Smooth muscle cell (in vitro differentiated cells): ENCODE measurements around the gene HNRNPA3. TPM values are rescaled to one million over a fixed set of nuclear protein-coding genes. Genes with fewer than 3 reads are reported as not detected.
"Not testable (repeated sequence)": the region's sequence is repeated elsewhere in the genome, so short reads cannot be mapped to it uniquely, and the experiment has no call there.

ENCODE experiments used
- DNase-seq: peaks from one replicate; lab custom pipeline; 2025; ENCODE audit not compliant: unreplicated experiment; lab: John Stamatoyannopoulos, UW
- H2AFZ ChIP-seq: fragments of 200-600 bp; sonication (generic); 2 replicates; pipeline ENCODE4 v1.6.0; 2016; ENCODE audit warnings: antibody characterized with exemption, low read depth, mild to moderate bottlenecking
- H3F3A ChIP-seq: fragments of 200-600 bp; sonication (generic); 2 replicates; pipeline ENCODE4 v1.6.0; 2017; ENCODE audit warnings: antibody characterized with exemption, low read depth
- H3K27ac ChIP-seq: fragments of 200-600 bp; sonication (generic); 2 replicates; pipeline ENCODE4 v1.5.1; 2016; ENCODE audit warnings: low read depth, mild to moderate bottlenecking
- H3K27me3 ChIP-seq: fragments of 200-600 bp; sonication (generic); 2 replicates; pipeline ENCODE4 v1.6.1; 2016; ENCODE audit warnings: low read depth, mild to moderate bottlenecking
- H3K36me3 ChIP-seq: fragments of 200-600 bp; sonication (generic); 2 replicates; pipeline ENCODE4 v1.5.1; 2016; ENCODE audit warnings: low read depth
- H3K4me1 ChIP-seq: fragments of 200-600 bp; sonication (generic); 2 replicates; pipeline ENCODE4 v1.5.1; 2016; ENCODE audit warnings: low read depth
- H3K4me2 ChIP-seq: fragments of 200-600 bp; sonication (generic); 2 replicates; pipeline ENCODE4 v1.6.0; 2016; ENCODE audit warnings: mild to moderate bottlenecking
- H3K4me3 ChIP-seq: fragments of 200-600 bp; sonication (generic); 2 replicates; pipeline ENCODE4 v1.5.1; 2016; ENCODE audit warnings: mild to moderate bottlenecking
- H3K79me2 ChIP-seq: fragments of 200-600 bp; sonication (generic); 2 replicates; pipeline ENCODE4 v1.6.0; 2016; ENCODE audit warnings: low read depth, mild to moderate bottlenecking
- H3K9ac ChIP-seq: fragments of 200-600 bp; sonication (generic); 2 replicates; pipeline ENCODE4 v1.6.0; 2016; ENCODE audit warnings: low read depth
- H3K9me3 ChIP-seq: fragments of 200-600 bp; sonication (generic); replicated peaks from 2 replicates; pipeline ENCODE4 v1.5.1; 2016; ENCODE audit warnings: low read depth
- H4K20me1 ChIP-seq: fragments of 200-600 bp; sonication (generic); 2 replicates; pipeline ENCODE4 v1.6.0; 2016; ENCODE audit warnings: low read depth
- WGBS: methylation state at CpG from one replicate; pipeline ENCODE4 v1.1.7; 2016; ENCODE audit warnings: low lambda C conversion rate; 5-methylcytosine and 5-hydroxymethylcytosine counted together
- polyA plus RNA-seq: library from polyadenylated mRNA; unstranded; fragments of >200 nt; fragmentation: Nextera tagmentation; extraction: Ambion mirVana; gene quantifications from 2 replicates; pipeline ENCODE4 v1.2.1, GENCODE V29; 2016
- total RNA-seq: library from RNA; depleted of rRNA; stranded (reverse); fragments of >200 nt; gene quantifications from 2 replicates; pipeline ENCODE4 v1.2.3, GENCODE V29; 2014
- TF ChIP-seq, protein P1 (sequence below): fragments of 200-600 bp; sonication (generic); IDR thresholded peaks from 2 replicates; pipeline ENCODE4 v1.5.1; 2017; ENCODE audit warnings: borderline replicate concordance, mild to moderate bottlenecking, antibody characterized with exemption; ENCODE audit not compliant: insufficient read depth, poor library complexity, severe bottlenecking

Gene HNRNPA3
- total and polyA plus RNA-seq, 2 experiments from 2014 or later: 40.3 to 55.8 TPM

DNA sequence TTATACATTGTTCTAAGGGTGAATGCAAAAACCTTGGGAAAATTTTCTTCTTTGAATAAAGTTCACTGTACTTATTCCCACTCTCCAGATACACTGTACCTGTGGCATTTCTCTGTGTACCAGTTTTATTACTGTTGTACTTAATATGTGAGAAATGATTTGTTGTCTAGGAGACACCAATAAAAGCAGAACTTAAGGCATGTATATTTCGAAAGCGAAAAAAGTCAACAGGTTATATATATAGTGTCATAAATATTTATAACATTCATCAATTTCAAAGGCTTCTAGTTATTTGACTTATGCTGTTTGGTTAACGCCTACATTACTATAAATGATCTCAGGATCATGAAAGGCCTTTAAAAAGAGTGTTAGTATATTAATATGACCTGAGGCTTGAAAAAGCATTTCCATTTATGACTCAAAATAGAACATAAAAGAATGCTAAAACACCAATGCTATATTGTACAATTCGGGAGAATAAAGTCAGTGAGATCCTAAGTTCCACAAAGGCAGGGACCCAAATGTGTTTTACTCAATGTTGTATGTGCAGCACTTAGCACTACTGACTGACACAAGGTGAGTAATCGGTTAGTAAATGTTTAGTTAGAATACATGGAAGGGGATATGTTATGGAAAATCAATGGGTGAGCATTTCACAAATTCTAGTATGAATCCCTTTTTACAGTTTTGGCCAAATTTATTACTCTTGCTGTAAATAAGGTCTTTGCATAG is 32.2 kb upstream of the HNRNPA3 start:
- no peak overlapping the region for H2AFZ ChIP-seq
- H3K4me2 ChIP-seq: no peak overlapping the region
- 95% methylated on average over 5 of the region's 5 CpGs for WGBS
- DNase-seq: no peak
- H3K27me3 ChIP-seq: no peaks in the 10 kb centered on the region
- H3K27ac ChIP-seq: no peak overlapping the region
- H3K4me1 ChIP-seq: no peaks in the 10 kb centered on the region
- no peaks in the 10 kb centered on the region for H3K79me2 ChIP-seq
- H3K36me3 ChIP-seq: no peaks in the 10 kb centered on the region
- no peaks in the 10 kb centered on the region for H3F3A ChIP-seq
- H3K9ac ChIP-seq: no peak overlapping the region
- TF ChIP-seq, protein P1, sequence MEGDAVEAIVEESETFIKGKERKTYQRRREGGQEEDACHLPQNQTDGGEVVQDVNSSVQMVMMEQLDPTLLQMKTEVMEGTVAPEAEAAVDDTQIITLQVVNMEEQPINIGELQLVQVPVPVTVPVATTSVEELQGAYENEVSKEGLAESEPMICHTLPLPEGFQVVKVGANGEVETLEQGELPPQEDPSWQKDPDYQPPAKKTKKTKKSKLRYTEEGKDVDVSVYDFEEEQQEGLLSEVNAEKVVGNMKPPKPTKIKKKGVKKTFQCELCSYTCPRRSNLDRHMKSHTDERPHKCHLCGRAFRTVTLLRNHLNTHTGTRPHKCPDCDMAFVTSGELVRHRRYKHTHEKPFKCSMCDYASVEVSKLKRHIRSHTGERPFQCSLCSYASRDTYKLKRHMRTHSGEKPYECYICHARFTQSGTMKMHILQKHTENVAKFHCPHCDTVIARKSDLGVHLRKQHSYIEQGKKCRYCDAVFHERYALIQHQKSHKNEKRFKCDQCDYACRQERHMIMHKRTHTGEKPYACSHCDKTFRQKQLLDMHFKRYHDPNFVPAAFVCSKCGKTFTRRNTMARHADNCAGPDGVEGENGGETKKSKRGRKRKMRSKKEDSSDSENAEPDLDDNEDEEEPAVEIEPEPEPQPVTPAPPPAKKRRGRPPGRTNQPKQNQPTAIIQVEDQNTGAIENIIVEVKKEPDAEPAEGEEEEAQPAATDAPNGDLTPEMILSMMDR: no peak
- H4K20me1 ChIP-seq: no peaks in the 10 kb centered on the region
- H3K4me3 ChIP-seq: no peak overlapping the region
- H3K9me3 ChIP-seq: no peaks in the 10 kb centered on the region

DNA sequence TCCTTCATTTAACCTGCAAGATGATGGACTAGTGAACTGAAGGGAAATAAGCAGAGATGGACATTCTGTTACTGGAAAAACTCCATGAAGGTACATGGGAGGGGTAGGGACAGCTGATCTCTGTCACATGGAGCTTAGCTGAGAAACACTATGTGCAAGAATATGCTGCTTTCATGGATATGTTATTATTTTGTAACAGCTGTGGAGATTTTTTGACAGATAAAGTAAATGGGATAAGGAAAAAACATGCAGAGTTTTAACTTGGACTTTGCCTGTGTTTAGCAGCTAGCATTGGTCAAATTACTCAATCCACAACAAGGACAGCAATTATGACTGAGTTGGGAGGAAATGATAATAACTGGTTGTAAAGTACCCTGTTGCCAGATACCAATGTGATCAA is 28.7 kb upstream of the HNRNPA3 start:
- H3K79me2 ChIP-seq: no peaks in the 10 kb centered on the region
- no peaks in the 10 kb centered on the region for H3K27me3 ChIP-seq
- TF ChIP-seq, protein P1: no peak
- H3K9ac ChIP-seq: no peak overlapping the region
- DNase-seq: no peak
- H3K27ac ChIP-seq: no peak overlapping the region
- H3K9me3 ChIP-seq: no peaks in the 10 kb centered on the region
- H4K20me1 ChIP-seq: no peaks in the 10 kb centered on the region
- H3K4me2 ChIP-seq: no peak overlapping the region
- no peak overlapping the region for H3K4me3 ChIP-seq
- H3K36me3 ChIP-seq: no peaks in the 10 kb centered on the region
- no peak overlapping the region for H2AFZ ChIP-seq
- no peaks in the 10 kb centered on the region for H3K4me1 ChIP-seq
- no peaks in the 10 kb centered on the region for H3F3A ChIP-seq

DNA sequence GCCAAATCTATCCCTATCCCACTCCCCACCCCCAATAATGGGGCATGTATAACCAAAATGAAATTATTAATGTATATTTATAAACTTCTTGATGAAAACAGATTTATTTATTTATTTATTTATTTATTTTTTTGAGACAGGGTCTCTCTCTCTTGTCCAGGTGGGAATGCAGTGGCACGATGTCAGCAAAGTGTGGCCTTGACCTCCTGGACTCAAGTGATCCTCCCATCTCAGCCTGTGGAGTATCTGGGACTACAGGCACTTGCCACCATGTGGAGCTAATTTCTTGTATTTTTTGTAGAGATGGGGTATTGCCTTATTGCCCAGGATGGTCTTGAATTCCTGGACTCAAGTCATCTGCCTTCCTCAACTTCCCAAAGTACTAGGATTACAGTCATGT is 28.0 kb upstream of the HNRNPA3 start:
- H3K27ac ChIP-seq: no peak overlapping the region
- no peaks in the 10 kb centered on the region for H3K4me1 ChIP-seq
- H3K27me3 ChIP-seq: no peaks in the 10 kb centered on the region
- H3K4me2 ChIP-seq: no peak overlapping the region
- 91% methylated on average over 1 of the region's 1 CpG for WGBS
- H3K79me2 ChIP-seq: no peaks in the 10 kb centered on the region
- no peak overlapping the region for H3K9ac ChIP-seq
- no peaks in the 10 kb centered on the region for H3K9me3 ChIP-seq
- H3F3A ChIP-seq: no peaks in the 10 kb centered on the region
- H3K4me3 ChIP-seq: no peak overlapping the region
- TF ChIP-seq, protein P1: no peak
- DNase-seq: no peak
- H2AFZ ChIP-seq: no peak overlapping the region
- H3K36me3 ChIP-seq: no peaks in the 10 kb centered on the region
- no peaks in the 10 kb centered on the region for H4K20me1 ChIP-seq

DNA sequence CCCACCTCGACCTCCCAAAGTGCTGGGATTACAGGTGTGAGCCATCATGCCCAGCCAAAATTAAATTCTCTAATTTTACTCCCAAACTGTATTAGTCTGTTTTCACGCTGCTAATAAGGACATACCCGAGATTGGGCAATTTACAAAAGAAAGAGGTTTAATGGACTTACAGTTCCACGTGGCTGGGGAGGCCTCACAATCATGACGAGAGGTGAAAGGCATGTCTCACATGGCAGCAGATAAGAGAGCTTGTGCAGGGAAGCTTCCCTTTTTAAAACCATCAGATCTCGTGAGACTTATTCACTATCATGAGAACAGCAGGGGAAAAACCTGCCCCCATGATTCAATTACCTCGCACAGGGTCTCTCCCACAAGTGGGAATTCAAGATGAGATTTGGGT is 26.6 kb upstream of the HNRNPA3 start:
- H3K79me2 ChIP-seq, H3K4me2 ChIP-seq, DNase-seq, H4K20me1 ChIP-seq, H3K27me3 ChIP-seq, H3K36me3 ChIP-seq, H3K4me3 ChIP-seq, H3K9me3 ChIP-seq, H3K9ac ChIP-seq, H3K4me1 ChIP-seq, H3K27ac ChIP-seq, H3F3A ChIP-seq, H2AFZ ChIP-seq: not testable (repeated sequence)
- 73% methylated on average over 7 of the region's 7 CpGs for WGBS
